Uterus (tissue), 2 donors: ENCODE data around the gene PRSS37.

Experiments
- POLR2A ChIP-seq, 2 donors: fragments of 450-650 bp; IDR thresholded peaks; one replicate each; pipeline ENCODE4 v1.6.1; 2016; ENCODE audit warnings: antibody characterized with exemption in 2 of 2, mild to moderate bottlenecking in 1 of 2, moderate library complexity in 1 of 2
- TF ChIP-seq, protein P1 (sequence below), 4 experiments: fragments of 200-600 bp in 2 of 4; fragments of 450-650 bp in 2 of 4; sonication (generic) in 2 of 4; IDR thresholded peaks; one replicate each; pipeline ENCODE4 v1.5.1; 2016 to 2019; ENCODE audit warnings: antibody characterized with exemption in 4 of 4, mild to moderate bottlenecking in 2 of 4, moderate library complexity in 1 of 4

DNA sequence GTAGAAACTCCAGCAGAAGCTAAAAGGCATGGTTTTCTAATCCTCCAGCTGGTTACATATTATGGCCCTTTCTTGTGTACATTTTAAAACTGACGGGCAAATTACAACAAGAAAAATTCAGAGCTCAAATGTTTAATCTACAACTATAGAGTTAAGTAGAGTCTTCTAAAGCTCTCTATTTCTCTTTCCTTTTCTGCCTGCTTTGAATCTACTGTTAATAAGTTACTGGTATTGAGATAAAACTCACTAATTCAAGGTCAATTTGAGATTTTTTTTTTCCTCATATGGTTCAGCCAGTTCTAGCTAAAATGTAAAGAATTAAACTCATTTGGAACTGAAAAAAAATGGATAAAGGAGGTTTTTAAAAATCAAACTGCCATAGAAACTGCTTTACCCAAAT is 1.6 kb upstream of the PRSS37 start:
- TF ChIP-seq, protein P1, sequence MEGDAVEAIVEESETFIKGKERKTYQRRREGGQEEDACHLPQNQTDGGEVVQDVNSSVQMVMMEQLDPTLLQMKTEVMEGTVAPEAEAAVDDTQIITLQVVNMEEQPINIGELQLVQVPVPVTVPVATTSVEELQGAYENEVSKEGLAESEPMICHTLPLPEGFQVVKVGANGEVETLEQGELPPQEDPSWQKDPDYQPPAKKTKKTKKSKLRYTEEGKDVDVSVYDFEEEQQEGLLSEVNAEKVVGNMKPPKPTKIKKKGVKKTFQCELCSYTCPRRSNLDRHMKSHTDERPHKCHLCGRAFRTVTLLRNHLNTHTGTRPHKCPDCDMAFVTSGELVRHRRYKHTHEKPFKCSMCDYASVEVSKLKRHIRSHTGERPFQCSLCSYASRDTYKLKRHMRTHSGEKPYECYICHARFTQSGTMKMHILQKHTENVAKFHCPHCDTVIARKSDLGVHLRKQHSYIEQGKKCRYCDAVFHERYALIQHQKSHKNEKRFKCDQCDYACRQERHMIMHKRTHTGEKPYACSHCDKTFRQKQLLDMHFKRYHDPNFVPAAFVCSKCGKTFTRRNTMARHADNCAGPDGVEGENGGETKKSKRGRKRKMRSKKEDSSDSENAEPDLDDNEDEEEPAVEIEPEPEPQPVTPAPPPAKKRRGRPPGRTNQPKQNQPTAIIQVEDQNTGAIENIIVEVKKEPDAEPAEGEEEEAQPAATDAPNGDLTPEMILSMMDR (IDR thresholded peaks at IDR 0.05), result no peak
- TF ChIP-seq POLR2A (IDR thresholded peaks at IDR 0.05), result no peak
